Measurements from ENCODE around the gene OR52E6. TPM values are rescaled to one million over a fixed set of nuclear protein-coding genes. Genes with fewer than 3 reads are reported as not detected.

The OR52E6 gene
- total and polyA plus RNA-seq, 2 of the 8 experiments (the other 6 are each of a cell fraction or from before 2014, with no cell fraction given): 0.14 TPM; not detected in 1

- no peak within 1 kb of the TSS for H2AK5ac ChIP-seq (ENCODE audit: low read depth, low read length)
- no peaks in the 10 kb centered on the region for H3K36me3 ChIP-seq (ENCODE audit: control insufficient read depth in 2 of 4, insufficient read depth in 4 of 4, low read length in 3 of 4)
- H3K27me3 ChIP-seq (replicated peaks in 1 of 4; ENCODE audit: control insufficient read depth in 3 of 4, extremely low read depth in 1 of 4, insufficient read depth in 3 of 4, low read length in 3 of 4): no peaks in the 10 kb centered on the region
- H2BK12ac ChIP-seq (ENCODE audit: low read depth, low read length): no peak within 1 kb of the TSS
- no peaks in the 10 kb centered on the region for H4K20me1 ChIP-seq (replicated peaks in 1 of 2; ENCODE audit: control insufficient read depth in 1 of 2, insufficient read depth in 2 of 2, low read length in 2 of 2)
- H3K23me2 ChIP-seq (ENCODE audit: low read depth, low read length): no peaks in the 10 kb centered on the region; the same call in 1 of the 2 replicates
- no peak within 1 kb of the TSS for H3K56ac ChIP-seq (replicated peaks; ENCODE audit: insufficient read length, low read depth, low read length)
- FAIRE-seq (no peak), DNase-seq (ENCODE audit: low read depth in 1 of 2, low spot score in 2 of 2) (no peak)
- no peak within 1 kb of the TSS for H3K27ac ChIP-seq (ENCODE audit: low read depth, low read length)
- ChIA-PET CTCF (ENCODE audit: partially characterized antibody) (no interaction called here), POLR2A (ENCODE audit: partially characterized antibody) (no interaction called here)
- H2AFZ ChIP-seq (ENCODE audit: low read length): no peak within 1 kb of the TSS
- no peak within 1 kb of the TSS for H3K4me3 ChIP-seq (ENCODE audit: extremely low read depth in 1 of 4, insufficient read depth in 2 of 4, low read depth in 3 of 4, low read length in 4 of 4)
- no peak within 1 kb of the TSS for H2BK120ac ChIP-seq (replicated peaks; ENCODE audit: low read depth, low read length)
- H3K79me2 ChIP-seq (ENCODE audit: control insufficient read depth in 1 of 2, insufficient read depth in 2 of 2, low read length in 2 of 2): no peaks in the 10 kb centered on the region
- H3K9ac ChIP-seq (replicated peaks in 1 of 4; ENCODE audit: extremely low read depth in 1 of 4, low read depth in 3 of 4, low read length in 3 of 4): no peak within 1 kb of the TSS
- H4K5ac ChIP-seq (ENCODE audit: insufficient read length, low read depth, low read length): no peak within 1 kb of the TSS
- no peaks in the 10 kb centered on the region for H3K4me1 ChIP-seq (replicated peaks in 1 of 4; ENCODE audit: control insufficient read depth in 3 of 4, insufficient read depth in 4 of 4, low read length in 3 of 4)
- H3K18ac ChIP-seq (ENCODE audit: extremely low read depth, low read length): no peak within 1 kb of the TSS
- no peak within 1 kb of the TSS for H4K91ac ChIP-seq (replicated peaks; ENCODE audit: insufficient read length, low read length)
- no peaks in the 10 kb centered on the region for H3K79me1 ChIP-seq (ENCODE audit: low read depth, low read length)
- no peak within 1 kb of the TSS for H3K4ac ChIP-seq (replicated peaks; ENCODE audit: insufficient read length, low read depth, low read length)
- peaks cover 0 to 1% of the 10 kb centered on the region in 2 experiments; a peak in 1 of 4 replicates for H3K9me3 ChIP-seq (ENCODE audit: insufficient read depth in 2 of 2, low read depth in 1 of 2, low read length in 1 of 2)
- H3K4me2 ChIP-seq (ENCODE audit: insufficient read depth in 1 of 2, low read depth in 2 of 2, low read length in 2 of 2): no peak within 1 kb of the TSS
- no peak within 1 kb of the TSS for H2BK20ac ChIP-seq (ENCODE audit: low read length)
- no peak within 1 kb of the TSS for H2BK5ac ChIP-seq (ENCODE audit: low read depth, low read length)
- no peak within 1 kb of the TSS for H2BK15ac ChIP-seq (ENCODE audit: low read length)
- H3K14ac ChIP-seq (ENCODE audit: insufficient read length): no peak within 1 kb of the TSS
- TF ChIP-seq POLR2A (IDR thresholded peaks at IDR 0.05; ENCODE audit: control extremely low read depth in 1 of 2, low read depth in 2 of 2, low read length in 2 of 2): no peak
- TF ChIP-seq NRF1 (IDR thresholded peaks at IDR 0.05; ENCODE audit: low read depth, low read length): no peak
- TF ChIP-seq POU5F1 (IDR thresholded peaks at IDR 0.05; ENCODE audit: low read depth, low read length): no peak
- no peak within 1 kb of the TSS for H4K8ac ChIP-seq (ENCODE audit: extremely low read depth, insufficient read depth, low read length)
- 90% methylated on average over 3 of the region's 3 CpGs; no CpG with 5 or more reads in 1 of the 2 experiments for WGBS, 2 experiments (ENCODE audit: extremely low coverage in 1 of 2, insufficient coverage in 1 of 2, insufficient read length in 1 of 2, insufficient replicate concordance in 2 of 2, low coverage in 1 of 2, low lambda C conversion rate in 2 of 2, missing lambda C conversion rate in 1 of 2)
- H3K23ac ChIP-seq (ENCODE audit: insufficient read length): no peak within 1 kb of the TSS
Measured at GRCh38 chr11:5857590-5857989, 15.9 kb upstream of the OR52E6 start, which contains the start of gene OR52E8. OR52E8 (minus strand) TSS chr11:5857690; CDS start chr11:5857690, 0 bp downstream.
